Neural progenitor cell (in vitro differentiated cells): ENCODE data around the gene C15orf39.
"Not testable (repeated sequence)": the region's sequence is repeated elsewhere in the genome, so short reads cannot be mapped to it uniquely, and the experiment has no call there.

Source experiments
- CTCF ChIP-seq: fragments of 200-600 bp; sonication (generic); IDR thresholded peaks from 2 replicates; pipeline ENCODE4 v1.5.1; 2017; ENCODE audit warnings: antibody characterized with exemption, mild to moderate bottlenecking
- EZH2 ChIP-seq: fragments of 200-600 bp; sonication (generic); IDR thresholded peaks from 2 replicates; pipeline ENCODE4 v1.6.1; 2017; ENCODE audit warnings: antibody characterized with exemption, mild to moderate bottlenecking, moderate library complexity

DNA sequence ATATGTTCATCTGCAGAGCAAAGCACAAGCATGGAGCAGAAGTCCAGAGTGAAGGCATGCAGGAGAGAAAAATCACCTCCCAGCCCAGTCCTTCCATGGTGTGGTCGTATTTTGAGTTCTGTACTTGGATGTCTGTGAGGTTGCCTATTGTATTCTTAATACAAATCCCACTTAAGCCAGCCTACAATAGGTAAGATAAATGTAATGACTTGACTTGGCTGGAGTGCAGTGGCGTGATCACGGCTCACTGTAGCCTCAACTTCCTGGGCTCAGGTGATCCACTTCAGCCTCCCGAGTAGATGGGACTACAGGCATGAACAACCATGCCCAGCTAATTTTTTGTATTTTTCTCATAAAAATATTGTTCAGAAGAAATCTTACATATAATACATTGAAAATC, 49.7 kb downstream of the C15orf39 start:
- not testable (repeated sequence) for TF ChIP-seq CTCF, EZH2
